Mesenchymal stem cell (in vitro differentiated cells and primary cell): ENCODE measurements around the gene HERC6.
"Not testable (repeated sequence)": the region's sequence is repeated elsewhere in the genome, so short reads cannot be mapped to it uniquely, and the experiment has no call there.

Experiments
- DNase-seq: peaks from one replicate; pipeline ENCODE4 v3.0.0-alpha.2; 2013
- H2AFZ ChIP-seq: one replicate; pipeline ENCODE4 v1.6.1; 2013; ENCODE audit warnings: low read depth, mild to moderate bottlenecking, control low read depth, inconsistent platforms, low read length, moderate library complexity
- H2AK5ac ChIP-seq: 2 replicates; pipeline ENCODE4 v1.6.1; 2013; ENCODE audit warnings: low read length, moderate library complexity, mild to moderate bottlenecking, inconsistent platforms; ENCODE audit not compliant: severe bottlenecking
- H2BK120ac ChIP-seq: one replicate; pipeline ENCODE4 v1.6.1; 2013; ENCODE audit warnings: low read depth, mild to moderate bottlenecking, inconsistent platforms, low read length, moderate library complexity
- H2BK12ac ChIP-seq, 2 experiments: one replicate each; pipeline ENCODE4 v1.6.1; 2013; ENCODE audit warnings: inconsistent platforms in 2 of 2, low read length in 2 of 2, mild to moderate bottlenecking in 2 of 2, moderate library complexity in 2 of 2, control low read depth in 1 of 2
- H2BK15ac ChIP-seq: one replicate; pipeline ENCODE4 v1.6.1; 2013; ENCODE audit warnings: mild to moderate bottlenecking, low read depth, inconsistent platforms; ENCODE audit not compliant: poor library complexity, severe bottlenecking
- H2BK5ac ChIP-seq: 2 replicates; pipeline ENCODE4 v1.6.1; 2013; ENCODE audit warnings: low read depth, mild to moderate bottlenecking, low read length, control low read depth, inconsistent platforms; ENCODE audit not compliant: poor library complexity, severe bottlenecking
- H3K14ac ChIP-seq, 2 experiments: one replicate each; pipeline ENCODE4 v1.6.1; 2013; ENCODE audit warnings: inconsistent platforms in 2 of 2, low read length in 2 of 2, control low read depth in 1 of 2, mild to moderate bottlenecking in 1 of 2, moderate library complexity in 1 of 2
- H3K18ac ChIP-seq, 2 experiments: one replicate each; pipeline ENCODE4 v1.6.1; 2013; ENCODE audit warnings: inconsistent platforms in 2 of 2, low read length in 2 of 2, control low read depth in 1 of 2, low read depth in 1 of 2, mild to moderate bottlenecking in 1 of 2
- H3K23ac ChIP-seq, 2 experiments: one replicate each; pipeline ENCODE4 v1.6.1; 2013; ENCODE audit warnings: inconsistent platforms in 2 of 2, low read length in 2 of 2, mild to moderate bottlenecking in 2 of 2, moderate library complexity in 2 of 2, control low read depth in 1 of 2
- H3K27ac ChIP-seq: 2 replicates; pipeline ENCODE4 v1.5.1; 2013; ENCODE audit warnings: mild to moderate bottlenecking, moderate library complexity, low read length, control low read depth, inconsistent platforms; ENCODE audit not compliant: poor library complexity, severe bottlenecking
- H3K27me3 ChIP-seq, 2 experiments: 2 replicates each; pipeline versions ENCODE4 v1.6.1 to v1.7.0; 2013; ENCODE audit warnings: low read length in 2 of 2, mild to moderate bottlenecking in 2 of 2, moderate library complexity in 2 of 2, control low read depth in 1 of 2, inconsistent platforms in 1 of 2; ENCODE audit not compliant: control insufficient read depth in 1 of 2, insufficient read depth in 1 of 2
- H3K36me3 ChIP-seq, 2 experiments: 2 replicates each; pipeline versions ENCODE4 v1.6.1 to v1.7.0; 2013; ENCODE audit warnings: low read length in 2 of 2, control low read depth in 1 of 2, inconsistent platforms in 1 of 2, low read depth in 1 of 2, mild to moderate bottlenecking in 1 of 2; ENCODE audit not compliant: insufficient read depth in 2 of 2, control insufficient read depth in 1 of 2
- H3K4ac ChIP-seq, 2 experiments: one replicate each; pipeline ENCODE4 v1.6.1; 2013; ENCODE audit warnings: inconsistent platforms in 2 of 2, low read length in 2 of 2, mild to moderate bottlenecking in 2 of 2, moderate library complexity in 2 of 2, control low read depth in 1 of 2, low read depth in 1 of 2
- H3K4me1 ChIP-seq: 2 replicates; pipeline ENCODE4 v1.6.1; 2013; ENCODE audit warnings: low read depth, low read length, control low read depth; ENCODE audit not compliant: control insufficient read depth, insufficient read depth
- H3K4me2 ChIP-seq: 2 replicates; pipeline ENCODE4 v1.6.1; 2013; ENCODE audit warnings: low read length, mild to moderate bottlenecking, inconsistent platforms; ENCODE audit not compliant: poor library complexity, severe bottlenecking
- H3K4me3 ChIP-seq, 2 experiments: 2 replicates each; pipeline versions ENCODE4 v1.5.1 to v1.7.0; 2013; ENCODE audit warnings: low read length in 2 of 2, mild to moderate bottlenecking in 2 of 2, control low read depth in 1 of 2, low read depth in 1 of 2; ENCODE audit not compliant: insufficient read depth in 1 of 2
- H3K79me1 ChIP-seq: replicated peaks from 2 replicates; pipeline ENCODE4 v1.6.1; 2013; ENCODE audit warnings: mild to moderate bottlenecking, control low read depth, low read length, inconsistent platforms; ENCODE audit not compliant: poor library complexity, severe bottlenecking
- H3K9ac ChIP-seq: 2 replicates; pipeline ENCODE4 v1.7.0; 2013; ENCODE audit warnings: mild to moderate bottlenecking, low read length, moderate library complexity
- H3K9me3 ChIP-seq: 2 replicates; pipeline ENCODE4 v1.7.0; 2013; ENCODE audit warnings: mild to moderate bottlenecking, low read length; ENCODE audit not compliant: control insufficient read depth
- H4K8ac ChIP-seq: one replicate; pipeline ENCODE4 v1.6.1; 2013; ENCODE audit warnings: inconsistent platforms, mild to moderate bottlenecking, low read length, moderate library complexity
- H4K91ac ChIP-seq: one replicate; pipeline ENCODE4 v1.6.1; 2013; ENCODE audit warnings: mild to moderate bottlenecking, low read length, inconsistent platforms
- WGBS: methylation state at CpG from one replicate; pipeline ENCODE4 v1.1.7; 2013; ENCODE audit warnings: mixed read lengths; 5-methylcytosine and 5-hydroxymethylcytosine counted together

Gene HERC6

GRCh38 chr4:88366460-88366859 lies 12.2 kb upstream of the HERC6 start:
- no peaks in the 10 kb centered on the region for H3K27me3 ChIP-seq
- no peak overlapping the region for H3K4me2 ChIP-seq
- no peak overlapping the region for H3K23ac ChIP-seq
- no peak overlapping the region for H2BK120ac ChIP-seq
- no peak overlapping the region for H4K8ac ChIP-seq
- WGBS, result 100% methylated on average over 2 of the region's 2 CpGs
- no peak overlapping the region for H3K4me3 ChIP-seq
- no peak overlapping the region for H3K4ac ChIP-seq
- H3K79me1 ChIP-seq, result no peaks in the 10 kb centered on the region
- H4K91ac ChIP-seq, result no peak overlapping the region
- no peak overlapping the region for H3K27ac ChIP-seq
- no peak overlapping the region for H3K18ac ChIP-seq
- peaks cover 12% of the 10 kb centered on the region for H3K9me3 ChIP-seq
- H3K9ac ChIP-seq, result no peak overlapping the region
- no peak overlapping the region for H2BK15ac ChIP-seq
- H3K14ac ChIP-seq, result no peak overlapping the region
- H3K36me3 ChIP-seq, result no peaks in the 10 kb centered on the region
- H2BK5ac ChIP-seq, result no peak overlapping the region
- H3K4me1 ChIP-seq, result no peaks in the 10 kb centered on the region
- DNase-seq, result no peak
- no peak overlapping the region for H2AFZ ChIP-seq
- no peak overlapping the region for H2BK12ac ChIP-seq
- H2AK5ac ChIP-seq, result no peak overlapping the region

GRCh38 chr4:88367826-88368225 lies 10.8 kb upstream of the HERC6 start:
- H4K8ac ChIP-seq, result no peak overlapping the region
- no peaks in the 10 kb centered on the region for H3K4me1 ChIP-seq
- no peak overlapping the region for H3K23ac ChIP-seq
- H2AFZ ChIP-seq, result no peak overlapping the region
- H3K4me3 ChIP-seq, result no peak overlapping the region
- H3K27ac ChIP-seq, result no peak overlapping the region
- H2BK5ac ChIP-seq, result no peak overlapping the region
- H2BK15ac ChIP-seq, result no peak overlapping the region
- DNase-seq, result no peak
- H3K18ac ChIP-seq, result no peak overlapping the region
- no peak overlapping the region for H2BK12ac ChIP-seq
- H3K27me3 ChIP-seq, result no peaks in the 10 kb centered on the region
- 69% methylated on average over 2 of the region's 5 CpGs for WGBS
- peaks cover 12% of the 10 kb centered on the region for H3K9me3 ChIP-seq
- no peaks in the 10 kb centered on the region for H3K79me1 ChIP-seq
- H3K9ac ChIP-seq, result no peak overlapping the region
- no peak overlapping the region for H3K4me2 ChIP-seq
- no peak overlapping the region for H2AK5ac ChIP-seq
- no peak overlapping the region for H3K14ac ChIP-seq
- H3K4ac ChIP-seq, result no peak overlapping the region
- no peak overlapping the region for H4K91ac ChIP-seq
- H2BK120ac ChIP-seq, result no peak overlapping the region
- no peaks in the 10 kb centered on the region for H3K36me3 ChIP-seq

- not testable (repeated sequence) for H3K4ac ChIP-seq, H3K4me3 ChIP-seq, H2AFZ ChIP-seq, H2AK5ac ChIP-seq, H2BK12ac ChIP-seq, H3K27ac ChIP-seq, H3K4me2 ChIP-seq, H3K36me3 ChIP-seq, H2BK120ac ChIP-seq, H2BK15ac ChIP-seq, H3K4me1 ChIP-seq, H3K9ac ChIP-seq, H3K27me3 ChIP-seq, H3K23ac ChIP-seq, H4K8ac ChIP-seq, H3K9me3 ChIP-seq, H2BK5ac ChIP-seq, H4K91ac ChIP-seq, H3K79me1 ChIP-seq, H3K14ac ChIP-seq
- peak overlapping the region in 1 of 2 experiments; percentile 48 for H3K18ac ChIP-seq
- DNase-seq, result peak; percentile 56
- WGBS, result 89% methylated on average over 7 of the region's 7 CpGs
These were observed 9.4 kb upstream of the HERC6 start for GRCh38 chr4:88369180-88369812.

GRCh38 chr4:88381123-88381522 lies 2.5 kb downstream of the HERC6 start:
- Histone ChIP-seq H3K18ac (no peak overlapping the region), H3K27ac (no peak overlapping the region), H3K4me3 (no peak overlapping the region), H3K79me1 (no peaks in the 10 kb centered on the region), H2BK120ac (no peak overlapping the region), H3K4me2 (no peak overlapping the region), H3K9me3 (no peaks in the 10 kb centered on the region), H4K91ac (no peak overlapping the region), H2AFZ (no peak overlapping the region), H2BK5ac (no peak overlapping the region), H2BK15ac (no peak overlapping the region), H3K4ac (no peak overlapping the region), H3K4me1 (no peaks in the 10 kb centered on the region), H3K23ac (no peak overlapping the region), H2BK12ac (no peak overlapping the region), H3K14ac (no peak overlapping the region), H3K27me3 (no peaks in the 10 kb centered on the region), H3K36me3 (peaks cover 0 to 4% of the 10 kb centered on the region in 2 experiments), H4K8ac (no peak overlapping the region), H2AK5ac (no peak overlapping the region), H3K9ac (no peak overlapping the region)
- WGBS, result 100% methylated on average over 3 of the region's 4 CpGs
- DNase-seq, result no peak
